ENCODE results near the gene TXNDC5. TPM values are rescaled to one million over a fixed set of nuclear protein-coding genes. Genes with fewer than 3 reads are reported as not detected.

Gene TXNDC5
- total RNA-seq, 1 experiment from 2014 or later: 162 TPM

GRCh38 chr6:7900621-7901020 is 10.0 kb downstream of the TXNDC5 start:
- H3K79me2 ChIP-seq (ENCODE audit: insufficient read depth, low read length): peaks cover 83% of the 10 kb centered on the region
- no peak overlapping the region for H3K4me3 ChIP-seq (replicated peaks in 1 of 2; ENCODE audit: low read depth in 1 of 2, low read length in 2 of 2)
- no peaks in the 10 kb centered on the region for H4K20me1 ChIP-seq (ENCODE audit: insufficient read depth)
- TF ChIP-seq ATF3 (IDR thresholded peaks at IDR 0.05): no peak
- no peak for TF ChIP-seq RAD21 (IDR thresholded peaks at IDR 0.05; ENCODE audit: low read depth)
- TF ChIP-seq EGR1 (IDR thresholded peaks at IDR 0.05; ENCODE audit: low read depth): no peak
- no peak for TF ChIP-seq SP1 (IDR thresholded peaks at IDR 0.05; ENCODE audit: low read depth)
- no peak for TF ChIP-seq POLR2A (IDR thresholded peaks at IDR 0.05; ENCODE audit: borderline replicate concordance, extremely low read depth, insufficient read depth, insufficient read length)
- no peak for TF ChIP-seq FOSL1 (IDR thresholded peaks at IDR 0.05; ENCODE audit: low read depth)
- no peak for TF ChIP-seq ZBTB33 (IDR thresholded peaks at IDR 0.05; ENCODE audit: extremely low read depth, insufficient replicate concordance, low read length)
- no peak for TF ChIP-seq ZFX (IDR thresholded peaks at IDR 0.05)
- no peak for TF ChIP-seq SIN3A (IDR thresholded peaks at IDR 0.05; ENCODE audit: low read depth)
- no peak for TF ChIP-seq ELF1 (IDR thresholded peaks at IDR 0.05; ENCODE audit: borderline replicate concordance, low read depth)
- no peak for TF ChIP-seq TCF7L2 (IDR thresholded peaks at IDR 0.05; ENCODE audit: borderline replicate concordance, extremely low read depth, insufficient read depth, insufficient read length)
- no peaks in the 10 kb centered on the region for H3K27me3 ChIP-seq (ENCODE audit: insufficient read depth, low read length)
- H3K9me2 ChIP-seq (ENCODE audit: insufficient read depth): no peaks in the 10 kb centered on the region
- intact Hi-C loops (cut with micrococcal nuclease): no loop called here
- H2AFZ ChIP-seq (ENCODE audit: low read depth, low read length, poor library complexity, severe bottlenecking): no peak overlapping the region
- H3K9ac ChIP-seq (ENCODE audit: low read length): no peak overlapping the region
- H3K4me1 ChIP-seq (ENCODE audit: control insufficient read depth in 1 of 2, insufficient read depth in 2 of 2, low read length in 2 of 2): no peaks in the 10 kb centered on the region
- H3K9me3 ChIP-seq (ENCODE audit: control insufficient read depth in 1 of 2, insufficient read depth in 1 of 2, low read depth in 1 of 2, low read length in 2 of 2): no peaks in the 10 kb centered on the region
- ChIA-PET RAD21 (ENCODE audit: low non-redundant PET in 1 of 2, low total read pairs in 2 of 2, uncharacterized antibody in 2 of 2, unreplicated experiment in 2 of 2) (no interaction called here), CTCF (no interaction called here), POLR2A (no interaction called here)
- ATAC-seq (no peak), DNase-seq (ENCODE audit: low read depth, low spot score) (no peak)
- no TSS peak for BruUV-seq (replicated peaks)
- peaks cover 55 to 71% of the 10 kb centered on the region in 2 experiments; a peak in 3 of 4 replicates for H3K36me3 ChIP-seq (ENCODE audit: control insufficient read depth in 1 of 2, insufficient read depth in 2 of 2, low read length in 2 of 2)
- H3K27ac ChIP-seq (ENCODE audit: low read depth, low read length): no peak overlapping the region
- no peak overlapping the region for H3K4me2 ChIP-seq (ENCODE audit: low read length)
